Dermis blood vessel endothelial cell (primary cell): ENCODE measurements around the gene KLRC4. TPM values are rescaled to one million over a fixed set of nuclear protein-coding genes. Genes with fewer than 3 reads are reported as not detected.
A peak's percentile ranks its signal among the peaks of the same experiment; 100 is the strongest.

ENCODE experiments used
- DNase-seq: peaks from one replicate; pipeline ENCODE4 v3.0.0; 2010
- total RNA-seq: library from RNA; depleted of rRNA; stranded (reverse); fragments of >200 nt; gene quantifications from 2 replicates; pipeline ENCODE4 v1.2.3, GENCODE V29; 2014

KLRC4 gene
- total RNA-seq, 1 donor from 2014 or later, result not detected

DNA sequence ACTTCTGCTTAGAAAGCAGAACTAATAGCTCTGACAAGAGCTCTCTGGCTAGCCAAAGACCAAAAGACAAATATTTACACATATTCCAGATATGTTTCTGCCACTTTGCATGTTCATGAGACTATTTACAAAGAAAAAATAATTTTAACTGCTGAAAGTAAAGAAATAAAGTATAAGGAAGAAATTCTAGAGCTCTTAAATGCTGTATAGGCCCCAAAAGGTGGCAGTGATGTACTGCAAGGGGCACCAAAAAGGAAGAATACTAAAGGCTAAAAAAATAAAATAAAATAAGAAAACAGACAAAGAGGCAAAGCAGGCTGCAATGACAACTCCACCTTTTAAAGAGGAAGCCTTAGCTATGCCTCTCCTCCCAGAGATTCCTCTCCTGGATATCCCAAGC lies 42.7 kb downstream of the KLRC4 start:
- no peak for DNase-seq

DNA sequence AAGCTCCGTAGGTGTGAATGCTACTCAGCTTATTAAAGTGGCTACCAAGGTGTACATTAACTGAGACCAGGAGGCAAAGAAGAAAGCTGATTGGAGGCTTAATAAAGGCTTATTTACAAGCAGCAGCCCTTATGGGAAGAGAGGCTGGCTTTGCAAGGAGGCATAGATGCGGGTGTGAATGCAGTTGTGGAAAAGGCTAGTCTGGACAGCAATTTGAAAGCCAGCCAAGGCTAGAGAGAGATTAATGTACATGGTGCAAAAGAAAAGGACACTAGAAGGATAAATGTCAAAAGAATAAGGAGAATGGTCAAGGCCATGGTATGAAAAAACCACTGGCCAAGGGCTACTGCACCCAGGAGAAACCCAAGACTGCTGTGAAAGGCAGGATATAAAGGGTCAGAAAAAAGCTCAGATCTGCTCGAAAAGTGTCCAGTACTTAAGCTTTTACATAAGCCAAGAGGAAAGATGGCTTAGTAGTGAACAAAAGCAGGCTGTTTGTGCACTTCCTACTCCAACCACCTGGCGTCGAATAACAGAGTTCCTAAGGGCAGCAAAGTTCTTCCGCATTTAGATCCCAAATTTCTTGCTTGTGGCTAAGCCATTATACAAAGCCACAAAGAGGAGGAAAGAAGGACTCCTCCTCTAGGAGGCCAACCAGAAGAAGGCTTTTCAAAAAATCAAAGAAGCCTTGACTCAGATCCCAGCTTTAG lies 43.7 kb downstream of the KLRC4 start:
- DNase-seq, result peak; percentile 52

DNA sequence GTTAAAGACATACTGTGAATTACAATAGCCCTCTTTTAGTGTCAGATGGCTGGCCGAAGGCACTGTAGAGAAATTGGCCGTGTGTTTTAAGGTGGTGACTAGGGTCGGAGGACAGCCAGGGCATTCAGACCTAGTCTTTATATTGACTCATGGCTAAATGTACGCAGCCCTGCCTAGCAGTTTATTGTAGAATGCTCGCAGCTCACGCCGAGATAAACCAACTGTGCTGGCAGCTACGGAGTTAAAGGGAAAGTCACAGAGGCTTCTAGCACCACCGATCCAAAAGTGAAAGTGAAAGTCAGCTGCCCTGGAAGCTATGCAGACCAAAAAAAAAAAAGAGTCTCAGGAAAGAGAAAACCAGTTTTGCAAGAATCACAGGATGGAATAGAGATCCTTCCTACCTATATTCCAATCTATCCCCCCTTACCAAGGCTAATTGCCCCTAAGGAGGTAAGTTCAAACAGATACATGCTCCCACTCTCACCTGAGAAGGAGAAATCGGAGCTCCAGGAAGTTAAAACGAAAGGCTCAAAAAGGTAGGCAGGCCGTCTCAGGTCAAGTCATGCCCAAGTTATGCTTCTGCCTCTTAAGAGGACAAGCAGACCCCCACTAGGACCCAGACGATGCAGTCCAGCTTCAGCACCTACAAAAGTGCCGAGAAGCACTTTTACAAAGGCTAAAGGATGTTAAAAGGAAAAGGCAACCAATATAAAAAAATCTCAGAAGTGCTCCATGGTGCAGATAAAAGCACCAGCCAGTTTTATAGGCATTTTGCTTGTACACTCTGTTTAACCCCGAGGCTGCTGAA lies 44.5 kb downstream of the KLRC4 start:
- DNase-seq, result peak; percentile 78

DNA sequence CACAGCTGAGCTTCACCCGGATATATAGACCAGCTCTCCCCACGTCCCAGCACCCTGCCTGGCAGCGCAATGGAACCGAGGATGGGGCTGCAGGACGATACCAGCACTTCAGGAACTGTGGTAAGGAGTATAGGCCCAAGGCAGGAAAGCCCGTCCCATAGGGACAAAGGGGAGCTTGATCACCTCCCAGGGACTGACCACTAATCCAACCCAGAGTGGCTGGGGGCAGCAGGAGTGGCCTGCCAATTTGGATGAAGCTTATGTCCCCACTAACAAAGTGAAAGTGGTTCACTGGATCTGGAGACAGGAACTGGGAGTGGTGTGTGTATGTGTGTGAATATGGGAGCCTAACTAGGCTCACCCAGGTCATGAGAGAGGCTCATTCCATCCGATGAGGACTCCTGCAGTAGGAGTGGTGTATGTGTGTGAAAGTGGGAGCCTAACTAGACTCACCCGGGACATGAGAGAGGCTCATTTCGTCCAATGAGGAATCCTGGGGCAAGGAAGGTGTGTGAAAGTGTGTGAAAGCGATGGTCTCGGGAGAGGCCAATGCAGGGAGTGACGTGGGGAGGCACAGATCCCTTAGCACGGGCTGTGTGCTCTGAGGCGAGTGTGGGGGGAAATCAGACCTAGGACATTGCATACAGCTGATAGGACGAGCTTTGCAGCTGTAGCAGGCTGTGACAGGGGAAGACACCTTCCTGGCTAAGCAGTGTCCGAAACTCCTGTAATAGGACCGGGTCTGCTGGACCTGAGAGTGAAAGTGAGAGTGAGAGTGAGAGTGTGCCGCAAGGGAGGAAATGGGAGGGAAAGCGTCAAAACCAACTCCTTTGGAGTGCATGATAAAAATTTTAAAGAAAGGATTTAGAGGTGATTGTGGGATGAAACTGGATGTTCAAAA lies 45.4 kb downstream of the KLRC4 start:
- DNase-seq, result peak; percentile 56

DNA sequence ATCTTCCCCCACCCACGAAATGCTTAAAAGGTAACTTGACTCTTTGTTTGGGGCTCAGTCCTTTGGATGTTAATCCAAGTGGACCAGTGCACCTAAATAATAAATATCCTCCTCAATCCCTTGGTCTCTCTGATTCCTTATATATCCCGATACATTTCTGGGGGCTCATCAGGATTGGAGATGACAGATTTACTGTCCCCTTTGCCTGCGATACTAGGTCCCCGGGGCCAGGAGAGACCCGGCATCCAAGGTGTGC lies 46.0 kb downstream of the KLRC4 start:
- no peak for DNase-seq

DNA sequence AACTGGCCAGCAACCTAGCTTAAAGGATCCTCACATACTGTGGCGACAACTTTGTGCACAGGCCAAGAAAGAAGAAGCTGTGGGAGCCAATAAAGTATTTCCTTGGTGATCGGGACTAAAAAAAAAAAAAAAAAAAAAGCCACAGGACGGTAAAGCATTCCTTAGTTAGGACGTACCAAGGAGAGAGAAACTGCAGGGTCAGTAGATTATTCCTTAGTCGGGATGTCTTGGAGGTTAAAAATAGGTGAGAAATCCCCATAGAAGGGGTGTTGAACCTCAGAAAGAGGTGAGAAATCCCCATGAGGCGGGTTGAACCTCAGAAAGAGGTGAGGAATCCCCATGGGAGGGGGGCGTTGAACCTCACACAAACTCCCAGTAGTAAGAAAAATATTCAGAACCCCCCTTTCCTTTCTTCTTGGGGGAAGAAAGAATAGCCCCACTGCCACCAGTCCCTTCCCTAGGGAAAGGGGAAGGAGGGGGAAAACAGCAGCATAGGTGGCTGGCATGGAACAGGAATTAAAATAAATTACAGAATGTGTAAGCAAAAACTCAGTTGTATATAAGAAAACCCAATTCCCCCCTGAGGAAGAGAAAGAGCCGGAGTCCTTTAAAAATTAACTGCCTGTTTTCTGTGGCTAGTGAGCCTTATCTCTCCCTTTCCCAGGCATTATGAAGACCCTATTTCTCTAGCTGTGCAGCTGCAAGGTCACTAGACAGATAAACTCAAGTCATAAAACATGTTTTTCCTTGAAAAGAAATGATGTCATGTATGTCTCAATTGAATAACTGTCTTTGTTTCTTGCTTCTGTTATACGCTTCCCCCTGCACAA lies 46.5 kb downstream of the KLRC4 start:
- no peak for DNase-seq

DNA sequence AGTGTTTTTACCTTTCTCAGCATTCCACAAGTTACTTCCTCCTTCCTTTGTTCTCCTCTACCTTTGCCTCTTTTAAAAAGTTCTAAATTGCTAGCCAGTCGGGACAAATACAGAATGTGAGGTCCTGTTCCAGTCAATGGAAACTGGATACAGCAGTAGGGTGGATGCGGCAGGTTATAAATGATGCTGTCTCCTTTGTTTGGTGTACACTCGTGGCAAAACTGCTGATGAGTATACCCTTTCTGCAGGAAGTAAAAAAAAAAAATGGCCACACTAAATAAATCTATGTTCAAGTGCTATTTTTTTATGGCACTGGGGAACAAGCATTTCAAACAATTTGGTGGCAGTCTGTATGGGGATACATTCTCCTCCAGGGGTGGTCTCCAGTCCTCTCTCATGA lies 47.2 kb downstream of the KLRC4 start:
- DNase-seq, result no peak

DNA sequence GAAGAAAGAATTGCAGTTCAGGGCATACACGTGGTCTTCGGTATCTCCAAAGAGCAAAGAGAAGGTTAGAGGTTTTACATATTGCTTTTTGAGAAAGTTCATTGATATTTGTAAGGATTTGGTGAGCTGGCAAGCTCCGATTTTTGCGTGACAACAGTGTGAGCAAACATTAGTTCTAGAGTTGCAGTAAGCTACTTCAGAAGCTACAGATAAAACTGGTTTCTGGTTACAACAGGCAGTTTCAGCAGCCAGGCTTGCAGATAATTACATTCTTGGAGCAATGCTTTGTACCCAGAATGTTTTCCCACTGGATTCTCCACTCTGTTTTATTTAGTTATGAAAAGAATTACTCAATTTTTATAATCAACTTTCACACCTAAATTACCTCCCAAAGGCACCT lies 47.9 kb downstream of the KLRC4 start:
- DNase-seq, result no peak

DNA sequence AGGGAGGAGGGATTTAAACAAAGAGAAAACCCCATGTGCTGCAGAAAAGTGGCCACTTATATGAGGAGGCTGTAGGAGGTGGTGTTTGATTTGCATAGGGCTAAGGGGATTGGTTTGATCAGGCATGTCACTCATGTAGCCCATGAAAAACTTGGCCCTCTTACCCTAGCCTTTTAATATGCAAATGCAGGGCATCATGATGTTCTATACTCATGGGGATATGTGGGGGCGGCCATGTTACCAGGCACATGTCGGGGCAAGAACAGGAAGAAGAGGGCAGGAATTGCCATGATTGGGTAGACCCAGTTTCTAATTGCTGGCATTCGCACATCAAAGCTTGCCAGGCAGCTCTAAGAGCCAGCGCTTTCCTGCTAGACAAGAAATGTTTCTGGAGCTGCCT lies 48.5 kb downstream of the KLRC4 start:
- DNase-seq, result no peak

DNA sequence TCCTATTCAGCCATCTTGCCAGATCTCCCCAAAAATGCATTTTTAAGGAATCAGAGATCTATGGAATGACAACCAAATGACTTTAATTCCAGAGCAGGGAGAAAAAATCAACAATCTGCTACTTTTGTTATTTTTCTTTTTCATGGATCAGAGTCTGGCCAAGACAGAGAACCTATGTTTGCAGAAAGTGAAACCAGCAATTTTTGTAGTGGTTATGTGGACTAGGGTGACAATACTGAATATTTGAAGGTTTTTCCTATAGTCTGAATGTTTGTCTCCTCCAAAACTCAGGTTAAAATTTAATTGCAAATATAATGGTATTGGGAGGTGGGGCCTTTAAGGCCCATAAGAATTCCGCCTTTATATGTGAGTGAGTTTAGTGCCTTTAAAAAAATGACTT lies 50.6 kb downstream of the KLRC4 start:
- no peak for DNase-seq

DNA sequence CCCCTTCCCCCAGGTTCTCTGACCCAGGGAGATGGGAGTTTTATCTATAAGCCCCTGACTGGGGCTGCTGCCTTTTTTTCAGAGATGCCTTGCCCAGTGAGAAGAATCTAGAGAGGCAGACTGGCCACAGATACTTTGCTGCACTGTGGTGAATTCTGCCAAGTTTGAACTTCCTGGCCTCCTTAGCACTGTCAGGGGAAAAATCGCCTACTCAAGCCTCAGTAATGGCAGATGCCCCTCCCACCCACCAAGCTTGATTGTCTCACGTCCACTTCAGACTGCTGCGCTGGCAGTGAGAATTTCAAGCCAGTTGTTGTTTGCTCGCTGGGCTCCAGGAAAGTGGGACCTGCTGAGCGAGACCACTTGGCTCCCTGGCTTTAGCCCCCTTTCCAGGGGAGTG lies 51.4 kb downstream of the KLRC4 start:
- DNase-seq, result no peak

Other genes starting within 250 kb of the KLRC4 start
- not detected in 2 replicates for gene OLR1, start 237.6 kb downstream of the KLRC4 start, total RNA-seq
- not detected in 2 replicates for gene TMEM52B, start 230.7 kb downstream of the KLRC4 start, total RNA-seq
- 76.9 and 88.2 TPM in 2 replicates for gene GABARAPL1, start 196.9 kb downstream of the KLRC4 start, total RNA-seq
- 0.19 and 0.34 TPM in 2 replicates for gene KLRD1, start 101.9 kb downstream of the KLRC4 start, total RNA-seq
- gene KLRK1, start 19.7 kb downstream of the KLRC4 start, total RNA-seq, result not detected in 2 replicates
- gene KLRC3, start 10.8 kb upstream of the KLRC4 start, total RNA-seq, result not detected in 2 replicates
- not detected in 2 replicates for gene KLRC2, start 26.3 kb upstream of the KLRC4 start, total RNA-seq
- not detected in 2 replicates for gene KLRC1, start 43.6 kb upstream of the KLRC4 start, total RNA-seq
- 1.0 and 1.2 TPM in 2 replicates for gene EIF2S3B, start 96.1 kb upstream of the KLRC4 start, total RNA-seq
- 7.8 and 17.6 TPM in 2 replicates for gene MAGOHB, start 203.9 kb upstream of the KLRC4 start, total RNA-seq